SK-N-SH treated with all-trans-retinoic acid at 6 μM for 48 hours (cell line): ENCODE results near the gene MINDY2.

ENCODE experiments used
- CSRNP3 ChIP-seq: fragments of 250-450 bp; sonication (Bioruptor Pico); IDR thresholded peaks from 2 replicates; pipeline ENCODE4 v1.5.1; 2021; ENCODE audit warnings: mild to moderate bottlenecking, moderate library complexity
- ZC3H10 ChIP-seq: fragments of 250-450 bp; sonication (Bioruptor Pico); IDR thresholded peaks from 2 replicates; pipeline ENCODE4 v1.5.1; 2021; ENCODE audit warnings: mild to moderate bottlenecking, moderate library complexity

GRCh38 chr15:58770857-58771620 is at the start of gene MINDY2:
- TF ChIP-seq ZC3H10 (no peak), CSRNP3 (CRISPR knock-in tag) (no peak)
